Mammary epithelial cell (primary cell): Measurements from ENCODE around the gene CBLB.

Source experiments
- EZH2 ChIP-seq: IDR thresholded peaks from 2 replicates; pipeline ENCODE4 v1.6.1; 2012; ENCODE audit warnings: low read length, inconsistent platforms, borderline replicate concordance
- TF ChIP-seq, protein P1 (sequence below), 2 donors: IDR thresholded peaks in 1 of 2; conservative IDR thresholded peaks in 1 of 2; 2 replicates each; pipeline ENCODE4 v1.5.1; 2011 to 2012; ENCODE audit warnings: inconsistent platforms in 2 of 2, low read length in 2 of 2, mild to moderate bottlenecking in 2 of 2, control low read depth in 1 of 2, low read depth in 1 of 2; ENCODE audit not compliant: insufficient read depth in 1 of 2; ENCODE audit errors: extremely low read depth in 1 of 2

DNA sequence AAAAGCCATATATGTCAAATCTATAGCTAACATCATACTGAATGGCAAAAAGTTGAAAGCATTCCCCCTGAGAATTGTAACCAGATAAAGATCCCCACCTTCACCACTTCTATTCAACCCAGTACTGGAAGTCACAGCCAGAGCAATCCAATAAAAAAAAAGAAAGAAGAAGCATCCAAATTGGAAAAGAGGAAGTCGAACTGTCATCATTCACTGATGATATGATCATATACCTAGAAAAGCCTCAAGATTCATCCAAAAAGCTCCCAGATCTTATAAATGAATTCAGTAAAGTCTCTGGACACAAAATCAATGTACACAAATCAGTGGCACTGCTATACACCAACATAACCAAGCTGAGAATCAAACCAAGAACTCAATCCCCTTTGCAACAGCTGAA lies 97.4 kb downstream of the CBLB start:
- TF ChIP-seq, protein P1, sequence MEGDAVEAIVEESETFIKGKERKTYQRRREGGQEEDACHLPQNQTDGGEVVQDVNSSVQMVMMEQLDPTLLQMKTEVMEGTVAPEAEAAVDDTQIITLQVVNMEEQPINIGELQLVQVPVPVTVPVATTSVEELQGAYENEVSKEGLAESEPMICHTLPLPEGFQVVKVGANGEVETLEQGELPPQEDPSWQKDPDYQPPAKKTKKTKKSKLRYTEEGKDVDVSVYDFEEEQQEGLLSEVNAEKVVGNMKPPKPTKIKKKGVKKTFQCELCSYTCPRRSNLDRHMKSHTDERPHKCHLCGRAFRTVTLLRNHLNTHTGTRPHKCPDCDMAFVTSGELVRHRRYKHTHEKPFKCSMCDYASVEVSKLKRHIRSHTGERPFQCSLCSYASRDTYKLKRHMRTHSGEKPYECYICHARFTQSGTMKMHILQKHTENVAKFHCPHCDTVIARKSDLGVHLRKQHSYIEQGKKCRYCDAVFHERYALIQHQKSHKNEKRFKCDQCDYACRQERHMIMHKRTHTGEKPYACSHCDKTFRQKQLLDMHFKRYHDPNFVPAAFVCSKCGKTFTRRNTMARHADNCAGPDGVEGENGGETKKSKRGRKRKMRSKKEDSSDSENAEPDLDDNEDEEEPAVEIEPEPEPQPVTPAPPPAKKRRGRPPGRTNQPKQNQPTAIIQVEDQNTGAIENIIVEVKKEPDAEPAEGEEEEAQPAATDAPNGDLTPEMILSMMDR (conservative IDR thresholded peaks at IDR 0.05 in 1 of 2, IDR thresholded peaks at IDR 0.05 in 1 of 2; ENCODE audit: extremely low read depth in 1 of 2, insufficient read depth in 1 of 2, low read depth in 1 of 2, low read length in 2 of 2), result no peak
- TF ChIP-seq EZH2, result no peak
